Loucy (cell line): Measurements from ENCODE around the gene GPR17.
A peak's percentile ranks its signal among the peaks of the same experiment; 100 is the strongest.

ENCODE experiments used
- H2AFZ ChIP-seq: fragments of 200-600 bp; sonication (generic); 2 replicates; pipeline ENCODE4 v1.6.0; 2016; ENCODE audit warnings: antibody characterized with exemption, mild to moderate bottlenecking, low read length, moderate library complexity
- H3F3A ChIP-seq: fragments of 200-600 bp; 2 replicates; pipeline ENCODE4 v1.6.0; 2016; ENCODE audit warnings: antibody characterized with exemption, low read depth, mild to moderate bottlenecking
- H3K27me3 ChIP-seq: fragments of 200-600 bp; sonication (generic); 2 replicates; pipeline ENCODE4 v1.6.1; 2014; ENCODE audit warnings: low read length, mild to moderate bottlenecking; ENCODE audit not compliant: insufficient read depth, poor library complexity, severe bottlenecking
- H3K36me3 ChIP-seq: fragments of 200-600 bp; sonication (generic); 2 replicates; pipeline ENCODE4 v1.6.1; 2016; ENCODE audit warnings: low read length; ENCODE audit not compliant: insufficient read depth
- H3K4me1 ChIP-seq: fragments of 200-600 bp; sonication (generic); 2 replicates; pipeline ENCODE4 v1.5.1; 2014; ENCODE audit warnings: low read length, mild to moderate bottlenecking; ENCODE audit not compliant: insufficient read depth, poor library complexity, severe bottlenecking
- H3K4me2 ChIP-seq: fragments of 200-600 bp; sonication (generic); 2 replicates; pipeline ENCODE4 v1.6.0; 2014; ENCODE audit warnings: antibody characterized with exemption, low read length, low read depth, mild to moderate bottlenecking; ENCODE audit not compliant: poor library complexity, severe bottlenecking
- H3K4me3 ChIP-seq: fragments of 200-600 bp; sonication (generic); 2 replicates; pipeline ENCODE4 v1.5.1; 2014; ENCODE audit warnings: low read length, mild to moderate bottlenecking, mixed read lengths; ENCODE audit not compliant: poor library complexity, severe bottlenecking
- H3K79me2 ChIP-seq: fragments of 200-600 bp; sonication (generic); 2 replicates; pipeline ENCODE4 v1.6.1; 2014; ENCODE audit warnings: low read length; ENCODE audit not compliant: insufficient read depth
- H3K9ac ChIP-seq: fragments of 200-600 bp; sonication (generic); 2 replicates; pipeline ENCODE4 v1.6.0; 2014; ENCODE audit warnings: mild to moderate bottlenecking, low read depth, low read length, moderate library complexity; ENCODE audit not compliant: poor library complexity, severe bottlenecking
- H3K9me2 ChIP-seq: fragments of 200-600 bp; sonication (generic); replicated peaks from 2 replicates; pipeline ENCODE4 v1.6.1; 2016; ENCODE audit warnings: low read depth, low read length, mixed read lengths
- H3K9me3 ChIP-seq: fragments of 200-600 bp; sonication (generic); 2 replicates; pipeline ENCODE4 v1.6.1; 2014; ENCODE audit warnings: mild to moderate bottlenecking, antibody characterized with exemption, low read length, low read depth; ENCODE audit not compliant: insufficient read depth
- H4K20me1 ChIP-seq: fragments of 200-600 bp; sonication (generic); 2 replicates; pipeline ENCODE4 v1.6.0; 2014; ENCODE audit warnings: antibody characterized with exemption, low read length, mild to moderate bottlenecking; ENCODE audit not compliant: insufficient read depth, poor library complexity, severe bottlenecking
- EZH2phosphoT487 ChIP-seq: fragments of 200-600 bp; IDR thresholded peaks from 2 replicates; pipeline ENCODE4 v1.6.1; 2018; ENCODE audit warnings: antibody characterized with exemption, mild to moderate bottlenecking, moderate library complexity, borderline replicate concordance
- TF ChIP-seq, protein P1 (sequence below): fragments of 200-600 bp; sonication (generic); conservative IDR thresholded peaks from 2 replicates; pipeline ENCODE4 v1.5.1; 2014; ENCODE audit warnings: mild to moderate bottlenecking, antibody characterized with exemption, low read length

GPR17 gene

DNA sequence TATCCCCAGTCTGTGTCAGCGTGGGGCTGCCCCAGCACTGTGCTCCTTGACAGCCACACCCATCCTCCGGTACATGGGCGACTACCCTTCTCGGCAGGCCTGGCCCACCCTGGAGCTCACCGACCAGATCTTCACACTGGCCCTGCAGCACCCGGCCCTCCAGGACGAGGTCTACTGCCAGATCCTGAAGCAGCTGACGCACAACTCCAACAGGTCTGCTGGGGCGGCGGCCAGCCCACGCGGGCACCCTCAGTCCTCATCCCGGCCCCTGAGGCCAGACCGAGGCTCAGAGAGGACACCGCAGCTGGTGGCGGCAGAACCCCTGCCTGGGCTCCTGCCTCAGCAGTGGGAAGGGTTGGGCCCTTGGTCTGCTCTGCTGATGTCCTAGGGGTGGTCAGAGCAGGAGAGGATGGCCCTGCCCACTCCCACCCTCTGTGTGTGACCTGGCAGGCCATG is 14.4 kb upstream of the GPR17 start:
- H3K4me3 ChIP-seq: no peak overlapping the region
- no peaks in the 10 kb centered on the region for H4K20me1 ChIP-seq
- no peaks in the 10 kb centered on the region; the same call in 1 of the 2 replicates for H3K79me2 ChIP-seq
- no peaks in the 10 kb centered on the region for H3K9me3 ChIP-seq
- no peaks in the 10 kb centered on the region for H3F3A ChIP-seq
- no peaks in the 10 kb centered on the region for H3K36me3 ChIP-seq
- no peak overlapping the region for H2AFZ ChIP-seq
- no peaks in the 10 kb centered on the region for H3K9me2 ChIP-seq
- TF ChIP-seq, protein P1, sequence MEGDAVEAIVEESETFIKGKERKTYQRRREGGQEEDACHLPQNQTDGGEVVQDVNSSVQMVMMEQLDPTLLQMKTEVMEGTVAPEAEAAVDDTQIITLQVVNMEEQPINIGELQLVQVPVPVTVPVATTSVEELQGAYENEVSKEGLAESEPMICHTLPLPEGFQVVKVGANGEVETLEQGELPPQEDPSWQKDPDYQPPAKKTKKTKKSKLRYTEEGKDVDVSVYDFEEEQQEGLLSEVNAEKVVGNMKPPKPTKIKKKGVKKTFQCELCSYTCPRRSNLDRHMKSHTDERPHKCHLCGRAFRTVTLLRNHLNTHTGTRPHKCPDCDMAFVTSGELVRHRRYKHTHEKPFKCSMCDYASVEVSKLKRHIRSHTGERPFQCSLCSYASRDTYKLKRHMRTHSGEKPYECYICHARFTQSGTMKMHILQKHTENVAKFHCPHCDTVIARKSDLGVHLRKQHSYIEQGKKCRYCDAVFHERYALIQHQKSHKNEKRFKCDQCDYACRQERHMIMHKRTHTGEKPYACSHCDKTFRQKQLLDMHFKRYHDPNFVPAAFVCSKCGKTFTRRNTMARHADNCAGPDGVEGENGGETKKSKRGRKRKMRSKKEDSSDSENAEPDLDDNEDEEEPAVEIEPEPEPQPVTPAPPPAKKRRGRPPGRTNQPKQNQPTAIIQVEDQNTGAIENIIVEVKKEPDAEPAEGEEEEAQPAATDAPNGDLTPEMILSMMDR: no peak
- no peak for TF ChIP-seq EZH2phosphoT487
- no peak overlapping the region for H3K9ac ChIP-seq
- no peak overlapping the region for H3K4me2 ChIP-seq
- no peaks in the 10 kb centered on the region for H3K27me3 ChIP-seq
- peaks cover 37% of the 10 kb centered on the region for H3K4me1 ChIP-seq

GRCh38 chr2:127631997-127632581 is 13.9 kb upstream of the GPR17 start:
- Histone ChIP-seq H3K4me1 (peaks cover 42% of the 10 kb centered on the region), H3K79me2 (no peaks in the 10 kb centered on the region; the same call in 1 of the 2 replicates), H4K20me1 (no peaks in the 10 kb centered on the region), H3K36me3 (no peaks in the 10 kb centered on the region), H3K9me3 (no peaks in the 10 kb centered on the region), H3F3A (no peaks in the 10 kb centered on the region), H3K9me2 (no peaks in the 10 kb centered on the region), H3K27me3 (no peaks in the 10 kb centered on the region), H2AFZ (no peak overlapping the region), H3K4me2 (no peak overlapping the region), H3K9ac (no peak overlapping the region), H3K4me3 (no peak overlapping the region)
- TF ChIP-seq, protein P1: no peak
- TF ChIP-seq EZH2phosphoT487: no peak

DNA sequence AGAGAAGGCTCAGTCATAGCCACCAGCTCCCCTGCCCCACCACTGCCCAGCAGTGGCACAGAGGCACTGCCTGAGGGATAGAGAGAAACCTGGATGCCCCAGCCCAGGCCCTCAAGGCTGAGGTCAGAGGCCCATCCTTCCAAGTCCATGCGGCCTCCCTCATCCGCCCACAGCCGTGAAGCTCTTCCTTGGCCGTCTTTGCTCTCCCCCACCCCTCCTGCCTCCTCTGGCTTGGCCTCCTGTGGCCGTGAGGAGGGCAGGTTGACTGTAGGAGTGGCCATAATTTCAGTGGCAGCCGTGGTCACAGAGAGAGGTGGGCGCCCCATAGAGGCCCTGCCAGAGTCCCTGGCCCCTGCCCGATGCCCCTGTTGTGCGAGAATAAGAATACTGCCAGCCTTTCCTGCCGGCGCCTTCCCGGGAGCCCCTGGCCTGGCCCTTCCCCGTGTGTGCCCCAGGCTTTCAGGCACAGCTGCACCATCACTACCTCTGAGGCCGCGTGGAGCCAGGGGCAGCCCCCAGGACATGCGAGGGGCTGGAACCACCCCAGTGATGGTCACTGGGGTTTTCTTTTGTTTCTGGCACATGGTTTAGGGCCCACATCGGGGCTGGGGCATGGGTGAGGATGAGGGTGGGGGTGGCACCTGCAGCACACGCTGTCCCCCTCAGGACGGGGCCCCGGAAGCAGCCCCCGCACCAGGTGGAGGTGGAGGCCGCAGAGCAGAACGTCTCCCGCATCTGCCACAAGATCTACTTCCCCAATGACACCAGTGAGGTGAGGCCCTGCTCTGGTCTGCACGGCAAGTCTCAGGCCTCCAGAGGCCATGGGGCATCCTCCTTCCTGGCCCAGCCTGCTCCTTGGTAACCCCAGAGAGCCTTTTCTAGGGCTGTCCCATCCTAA is 13.1 kb upstream of the GPR17 start:
- H3F3A ChIP-seq: no peaks in the 10 kb centered on the region
- H4K20me1 ChIP-seq: no peaks in the 10 kb centered on the region
- H3K27me3 ChIP-seq: no peaks in the 10 kb centered on the region
- no peak overlapping the region for H2AFZ ChIP-seq
- H3K4me3 ChIP-seq: no peak overlapping the region
- peak overlapping the region; percentile 47 for H3K9ac ChIP-seq
- H3K4me1 ChIP-seq: peaks cover 49% of the 10 kb centered on the region
- no peak for TF ChIP-seq EZH2phosphoT487
- TF ChIP-seq, protein P1: no peak
- no peak overlapping the region for H3K4me2 ChIP-seq
- no peaks in the 10 kb centered on the region; the same call in 1 of the 2 replicates for H3K79me2 ChIP-seq
- no peaks in the 10 kb centered on the region for H3K9me2 ChIP-seq
- no peaks in the 10 kb centered on the region for H3K9me3 ChIP-seq
- H3K36me3 ChIP-seq: no peaks in the 10 kb centered on the region
